Measurements from ENCODE around the gene PLCB1.
"Not testable (repeated sequence)": the region's sequence is repeated elsewhere in the genome, so short reads cannot be mapped to it uniquely, and the experiment has no call there.

PLCB1 gene

GRCh38 chr20:8443464-8444072, 311.5 kb downstream of the PLCB1 start:
- no peak overlapping the region for H3K4me3 ChIP-seq
- TF ChIP-seq EZH2 (IDR thresholded peaks at IDR 0.05) (no peak), FOXP2 (optimal IDR thresholded peaks at IDR 0.05; ENCODE audit: control extremely low read depth, extremely low read length, insufficient read depth) (no peak), POLR2AphosphoS5 (IDR thresholded peaks at IDR 0.05; ENCODE audit: borderline replicate concordance, low read depth, low read length) (no peak)
- no peak overlapping the region for H3K9ac ChIP-seq (ENCODE audit: insufficient read length)
- H3K36me3 ChIP-seq (ENCODE audit: insufficient read depth, low read length) = no peaks in the 10 kb centered on the region
- no peaks in the 10 kb centered on the region for H3K9me3 ChIP-seq (ENCODE audit: low read depth, low read length)
- H3K27ac ChIP-seq = no peak overlapping the region
- no peak for DNase-seq (ENCODE audit: low read depth, low spot score)

- Histone ChIP-seq H3K9ac (ENCODE audit: insufficient read length) (no peak overlapping the region), H3K36me3 (ENCODE audit: insufficient read depth, low read length) (no peaks in the 10 kb centered on the region), H3K9me3 (ENCODE audit: low read depth, low read length) (no peaks in the 10 kb centered on the region), H3K4me3 (no peak overlapping the region), H3K27ac (no peak overlapping the region)
- TF ChIP-seq FOXP2 (optimal IDR thresholded peaks at IDR 0.05; ENCODE audit: control extremely low read depth, extremely low read length, insufficient read depth) = no peak
- TF ChIP-seq POLR2AphosphoS5 (IDR thresholded peaks at IDR 0.05; ENCODE audit: borderline replicate concordance, low read depth, low read length) = no peak
- TF ChIP-seq EZH2 (IDR thresholded peaks at IDR 0.05) = no peak
- DNase-seq (ENCODE audit: low read depth, low spot score) = no peak
These were observed 315.4 kb downstream of the PLCB1 start for GRCh38 chr20:8447262-8448120.

- H3K9ac ChIP-seq (ENCODE audit: insufficient read length) = no peak overlapping the region
- TF ChIP-seq POLR2AphosphoS5 (IDR thresholded peaks at IDR 0.05; ENCODE audit: borderline replicate concordance, low read depth, low read length) = no peak
- no peak for TF ChIP-seq EZH2 (IDR thresholded peaks at IDR 0.05)
- no peak for TF ChIP-seq FOXP2 (optimal IDR thresholded peaks at IDR 0.05; ENCODE audit: control extremely low read depth, extremely low read length, insufficient read depth)
- H3K36me3 ChIP-seq (ENCODE audit: insufficient read depth, low read length) = no peaks in the 10 kb centered on the region
- DNase-seq (ENCODE audit: low read depth, low spot score) = no peak
- no peaks in the 10 kb centered on the region for H3K9me3 ChIP-seq (ENCODE audit: low read depth, low read length)
- no peak overlapping the region for H3K4me3 ChIP-seq
- no peak overlapping the region for H3K27ac ChIP-seq
These were observed 317.1 kb downstream of the PLCB1 start for GRCh38 chr20:8449123-8449522.

- Histone ChIP-seq H3K9ac (ENCODE audit: insufficient read length) (no peak overlapping the region), H3K4me3 (no peak overlapping the region), H3K27ac (no peak overlapping the region), H3K36me3 (ENCODE audit: insufficient read depth, low read length) (no peaks in the 10 kb centered on the region), H3K9me3 (ENCODE audit: low read depth, low read length) (no peaks in the 10 kb centered on the region)
- peak; percentile 18 for DNase-seq (ENCODE audit: low read depth, low spot score)
- TF ChIP-seq EZH2 (IDR thresholded peaks at IDR 0.05) = no peak
- TF ChIP-seq FOXP2 (optimal IDR thresholded peaks at IDR 0.05; ENCODE audit: control extremely low read depth, extremely low read length, insufficient read depth) = no peak
- no peak for TF ChIP-seq POLR2AphosphoS5 (IDR thresholded peaks at IDR 0.05; ENCODE audit: borderline replicate concordance, low read depth, low read length)
These were observed 322.2 kb downstream of the PLCB1 start for GRCh38 chr20:8454137-8454712.

GRCh38 chr20:8456765-8457164, 324.7 kb downstream of the PLCB1 start:
- TF ChIP-seq EZH2 (IDR thresholded peaks at IDR 0.05) = no peak
- no peak for TF ChIP-seq POLR2AphosphoS5 (IDR thresholded peaks at IDR 0.05; ENCODE audit: borderline replicate concordance, low read depth, low read length)
- TF ChIP-seq FOXP2 (optimal IDR thresholded peaks at IDR 0.05; ENCODE audit: control extremely low read depth, extremely low read length, insufficient read depth) = no peak
- DNase-seq (ENCODE audit: low read depth, low spot score) = no peak
- H3K9ac ChIP-seq (ENCODE audit: insufficient read length) = no peak overlapping the region
- no peak overlapping the region for H3K27ac ChIP-seq
- no peak overlapping the region for H3K4me3 ChIP-seq
- no peaks in the 10 kb centered on the region for H3K36me3 ChIP-seq (ENCODE audit: insufficient read depth, low read length)
- H3K9me3 ChIP-seq (ENCODE audit: low read depth, low read length) = no peaks in the 10 kb centered on the region

- TF ChIP-seq EZH2 (IDR thresholded peaks at IDR 0.05) = no peak
- TF ChIP-seq POLR2AphosphoS5 (IDR thresholded peaks at IDR 0.05; ENCODE audit: borderline replicate concordance, low read depth, low read length) = no peak
- TF ChIP-seq FOXP2 (optimal IDR thresholded peaks at IDR 0.05; ENCODE audit: control extremely low read depth, extremely low read length, insufficient read depth) = no peak
- Histone ChIP-seq H3K9me3 (ENCODE audit: low read depth, low read length) (no peaks in the 10 kb centered on the region), H3K4me3 (no peak overlapping the region), H3K9ac (ENCODE audit: insufficient read length) (no peak overlapping the region), H3K27ac (no peak overlapping the region), H3K36me3 (ENCODE audit: insufficient read depth, low read length) (no peaks in the 10 kb centered on the region)
- DNase-seq (ENCODE audit: low read depth, low spot score) = no peak
These were observed 325.9 kb downstream of the PLCB1 start for GRCh38 chr20:8457978-8458377.

- H3K4me3 ChIP-seq = no peak overlapping the region
- H3K9me3 ChIP-seq (ENCODE audit: low read depth, low read length) = no peaks in the 10 kb centered on the region
- DNase-seq (ENCODE audit: low read depth, low spot score) = no peak
- no peaks in the 10 kb centered on the region for H3K36me3 ChIP-seq (ENCODE audit: insufficient read depth, low read length)
- no peak for TF ChIP-seq FOXP2 (optimal IDR thresholded peaks at IDR 0.05; ENCODE audit: control extremely low read depth, extremely low read length, insufficient read depth)
- no peak for TF ChIP-seq POLR2AphosphoS5 (IDR thresholded peaks at IDR 0.05; ENCODE audit: borderline replicate concordance, low read depth, low read length)
- TF ChIP-seq EZH2 (IDR thresholded peaks at IDR 0.05) = no peak
- H3K9ac ChIP-seq (ENCODE audit: insufficient read length) = no peak overlapping the region
- H3K27ac ChIP-seq = no peak overlapping the region
These were observed 329.1 kb downstream of the PLCB1 start for GRCh38 chr20:8461186-8461585.

GRCh38 chr20:8464368-8464767, 332.3 kb downstream of the PLCB1 start:
- Histone ChIP-seq H3K9ac (ENCODE audit: insufficient read length) (no peak overlapping the region), H3K4me3 (no peak overlapping the region), H3K27ac (no peak overlapping the region), H3K36me3 (ENCODE audit: insufficient read depth, low read length) (no peaks in the 10 kb centered on the region), H3K9me3 (ENCODE audit: low read depth, low read length) (no peaks in the 10 kb centered on the region)
- TF ChIP-seq POLR2AphosphoS5 (IDR thresholded peaks at IDR 0.05; ENCODE audit: borderline replicate concordance, low read depth, low read length) = no peak
- TF ChIP-seq EZH2 (IDR thresholded peaks at IDR 0.05) = no peak
- no peak for TF ChIP-seq FOXP2 (optimal IDR thresholded peaks at IDR 0.05; ENCODE audit: control extremely low read depth, extremely low read length, insufficient read depth)
- DNase-seq (ENCODE audit: low read depth, low spot score) = no peak

GRCh38 chr20:8466781-8467180, 334.7 kb downstream of the PLCB1 start:
- H3K9me3 ChIP-seq (ENCODE audit: low read depth, low read length); H3K36me3 ChIP-seq (ENCODE audit: insufficient read depth, low read length); DNase-seq (ENCODE audit: low read depth, low spot score); H3K27ac ChIP-seq; H3K9ac ChIP-seq (ENCODE audit: insufficient read length); H3K4me3 ChIP-seq: not testable (repeated sequence)

All from SK-N-MC (cell line).